RWPE2 (cell line): ENCODE measurements around the gene INTS7.

ENCODE experiments used
- ATAC-seq: fragments of 200-7000 bp; cut with Tn5 transposase; 3 replicates; pipeline ENCODE4 v1.9.1; 2021; ENCODE audit warnings: low read depth
- DNase-seq: peaks from one replicate; pipeline ENCODE4 v3.0.0-alpha.2; 2020; ENCODE audit warnings: low spot score
- H3K27ac ChIP-seq: fragments of 450-650 bp; 2 replicates; pipeline ENCODE4 v1.5.1; 2017; ENCODE audit warnings: mild to moderate bottlenecking; ENCODE audit not compliant: poor library complexity, severe bottlenecking
- H3K27me3 ChIP-seq: fragments of 250-450 bp; sonication (Bioruptor Pico); 2 replicates; pipeline ENCODE4 v1.5.1; 2021; ENCODE audit warnings: mild to moderate bottlenecking, moderate library complexity; ENCODE audit not compliant: insufficient read depth, poor library complexity, severe bottlenecking
- H3K36me3 ChIP-seq: fragments of 250-450 bp; sonication (Bioruptor Pico); 2 replicates; pipeline ENCODE4 v1.5.1; 2020; ENCODE audit warnings: low read depth, mild to moderate bottlenecking, moderate library complexity
- H3K4me1 ChIP-seq: fragments of 250-450 bp; sonication (Bioruptor Pico); 2 replicates; pipeline ENCODE4 v1.5.1; 2021; ENCODE audit warnings: mild to moderate bottlenecking, moderate library complexity; ENCODE audit not compliant: insufficient read depth, poor library complexity, severe bottlenecking
- H3K4me3 ChIP-seq: fragments of 250-450 bp; sonication (Bioruptor Pico); 2 replicates; pipeline ENCODE4 v1.5.1; 2021; ENCODE audit warnings: mild to moderate bottlenecking, moderate library complexity; ENCODE audit not compliant: severe bottlenecking
- H3K9me3 ChIP-seq: fragments of 250-450 bp; sonication (Bioruptor Pico); 2 replicates; pipeline ENCODE4 v1.5.1; 2021; ENCODE audit warnings: mild to moderate bottlenecking, moderate library complexity; ENCODE audit not compliant: severe bottlenecking
- TF ChIP-seq, protein P1 (sequence below): fragments of 450-650 bp; IDR thresholded peaks from one replicate; pipeline ENCODE4 v1.5.1; 2017; ENCODE audit warnings: mild to moderate bottlenecking, moderate library complexity; ENCODE audit not compliant: poor library complexity, severe bottlenecking

The INTS7 gene

DNA sequence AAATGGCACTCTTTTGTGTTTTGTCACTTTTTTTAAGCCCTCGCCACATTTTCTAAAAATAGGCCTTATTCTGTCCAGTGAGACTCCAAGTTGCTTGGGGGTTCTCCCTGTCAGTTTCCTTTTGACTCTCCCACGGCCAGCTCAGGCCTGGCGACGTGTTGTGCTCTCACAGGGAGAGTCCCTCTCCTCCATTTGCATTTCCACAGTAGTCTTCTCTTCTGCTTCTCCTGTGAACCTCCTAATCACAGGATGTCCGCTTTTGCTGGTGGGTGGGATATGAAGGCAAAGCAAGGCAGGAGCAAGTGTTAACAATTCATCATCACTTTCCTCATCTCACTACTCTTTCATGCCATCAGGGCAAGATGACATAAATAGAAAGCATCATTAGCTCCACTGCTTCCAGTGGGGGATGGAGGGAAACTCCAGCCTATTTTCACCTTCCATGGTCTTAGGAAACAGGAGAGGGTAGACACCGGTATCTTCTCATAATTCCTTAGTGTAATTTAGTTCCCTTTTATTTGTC, 99.8 kb downstream of the INTS7 start:
- no peak for DNase-seq
- no peaks in the 10 kb centered on the region for H3K4me1 ChIP-seq
- H3K27ac ChIP-seq, result no peak overlapping the region
- TF ChIP-seq, protein P1, sequence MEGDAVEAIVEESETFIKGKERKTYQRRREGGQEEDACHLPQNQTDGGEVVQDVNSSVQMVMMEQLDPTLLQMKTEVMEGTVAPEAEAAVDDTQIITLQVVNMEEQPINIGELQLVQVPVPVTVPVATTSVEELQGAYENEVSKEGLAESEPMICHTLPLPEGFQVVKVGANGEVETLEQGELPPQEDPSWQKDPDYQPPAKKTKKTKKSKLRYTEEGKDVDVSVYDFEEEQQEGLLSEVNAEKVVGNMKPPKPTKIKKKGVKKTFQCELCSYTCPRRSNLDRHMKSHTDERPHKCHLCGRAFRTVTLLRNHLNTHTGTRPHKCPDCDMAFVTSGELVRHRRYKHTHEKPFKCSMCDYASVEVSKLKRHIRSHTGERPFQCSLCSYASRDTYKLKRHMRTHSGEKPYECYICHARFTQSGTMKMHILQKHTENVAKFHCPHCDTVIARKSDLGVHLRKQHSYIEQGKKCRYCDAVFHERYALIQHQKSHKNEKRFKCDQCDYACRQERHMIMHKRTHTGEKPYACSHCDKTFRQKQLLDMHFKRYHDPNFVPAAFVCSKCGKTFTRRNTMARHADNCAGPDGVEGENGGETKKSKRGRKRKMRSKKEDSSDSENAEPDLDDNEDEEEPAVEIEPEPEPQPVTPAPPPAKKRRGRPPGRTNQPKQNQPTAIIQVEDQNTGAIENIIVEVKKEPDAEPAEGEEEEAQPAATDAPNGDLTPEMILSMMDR, result no peak
- no peak for ATAC-seq
- no peaks in the 10 kb centered on the region for H3K36me3 ChIP-seq
- H3K9me3 ChIP-seq, result no peaks in the 10 kb centered on the region
- no peak overlapping the region for H3K4me3 ChIP-seq
- H3K27me3 ChIP-seq, result no peaks in the 10 kb centered on the region

DNA sequence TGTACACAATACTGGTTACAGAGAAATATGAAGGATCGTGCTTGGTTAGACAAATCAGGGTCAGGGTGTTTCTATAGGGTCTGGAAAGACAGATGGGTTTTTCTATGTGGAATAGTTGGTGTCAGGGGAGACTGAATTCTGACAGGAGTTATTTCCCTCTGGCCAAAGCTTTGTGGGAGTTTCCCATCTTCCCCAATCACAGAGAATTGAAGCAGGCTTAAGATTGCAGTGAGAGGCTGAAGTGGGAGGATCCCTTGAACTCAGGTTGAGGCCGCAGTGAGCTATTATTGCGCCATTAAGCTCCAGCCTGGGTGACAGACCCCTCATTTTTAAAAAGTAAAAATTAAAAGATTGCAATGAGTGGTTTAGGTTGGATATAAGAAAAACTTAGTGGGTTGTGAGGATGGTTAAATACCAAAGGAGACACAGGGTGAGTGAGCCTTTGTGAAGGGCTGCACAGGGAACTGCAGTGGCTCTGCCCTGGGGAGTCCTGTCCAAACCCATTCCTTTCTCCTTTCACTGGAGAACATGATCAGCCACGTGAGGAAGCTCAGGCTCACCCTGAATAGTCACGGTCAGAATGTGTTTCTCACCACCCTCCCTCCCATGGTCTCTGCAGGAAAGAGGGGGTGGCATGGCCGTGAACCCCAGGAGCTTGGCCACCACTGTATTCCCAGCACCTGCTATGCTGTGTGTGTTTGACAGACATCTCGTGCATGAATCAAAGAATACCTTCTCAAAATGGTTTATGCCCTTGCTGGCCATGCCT, 101.2 kb downstream of the INTS7 start:
- ATAC-seq (no peak), DNase-seq (no peak)
- H3K36me3 ChIP-seq, result no peaks in the 10 kb centered on the region
- H3K27me3 ChIP-seq, result no peaks in the 10 kb centered on the region
- peaks cover 5% of the 10 kb centered on the region for H3K4me1 ChIP-seq
- no peak overlapping the region for H3K4me3 ChIP-seq
- no peaks in the 10 kb centered on the region for H3K9me3 ChIP-seq
- TF ChIP-seq, protein P1, result no peak
- no peak overlapping the region for H3K27ac ChIP-seq

DNA sequence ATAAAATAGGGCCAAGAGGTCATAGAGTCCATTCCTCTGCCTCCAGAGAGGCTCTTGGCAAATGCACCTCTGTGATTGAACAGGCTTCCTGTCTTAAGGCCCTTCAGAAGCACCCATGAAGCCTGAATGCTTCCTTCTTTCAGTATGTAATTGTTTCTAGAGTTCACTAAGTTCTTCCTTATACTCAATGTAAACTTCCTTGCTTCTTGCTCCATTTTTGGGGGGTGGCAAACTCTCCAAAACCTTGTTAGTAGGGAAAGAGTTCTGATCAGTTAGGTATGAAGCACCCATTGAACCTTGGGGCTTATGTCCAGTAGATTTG, 102.5 kb downstream of the INTS7 start:
- Histone ChIP-seq H3K9me3 (no peaks in the 10 kb centered on the region), H3K36me3 (no peaks in the 10 kb centered on the region), H3K4me1 (peaks cover 16% of the 10 kb centered on the region), H3K27me3 (no peaks in the 10 kb centered on the region), H3K4me3 (no peak overlapping the region), H3K27ac (no peak overlapping the region)
- DNase-seq (no peak), ATAC-seq (no peak)
- TF ChIP-seq, protein P1, result no peak

DNA sequence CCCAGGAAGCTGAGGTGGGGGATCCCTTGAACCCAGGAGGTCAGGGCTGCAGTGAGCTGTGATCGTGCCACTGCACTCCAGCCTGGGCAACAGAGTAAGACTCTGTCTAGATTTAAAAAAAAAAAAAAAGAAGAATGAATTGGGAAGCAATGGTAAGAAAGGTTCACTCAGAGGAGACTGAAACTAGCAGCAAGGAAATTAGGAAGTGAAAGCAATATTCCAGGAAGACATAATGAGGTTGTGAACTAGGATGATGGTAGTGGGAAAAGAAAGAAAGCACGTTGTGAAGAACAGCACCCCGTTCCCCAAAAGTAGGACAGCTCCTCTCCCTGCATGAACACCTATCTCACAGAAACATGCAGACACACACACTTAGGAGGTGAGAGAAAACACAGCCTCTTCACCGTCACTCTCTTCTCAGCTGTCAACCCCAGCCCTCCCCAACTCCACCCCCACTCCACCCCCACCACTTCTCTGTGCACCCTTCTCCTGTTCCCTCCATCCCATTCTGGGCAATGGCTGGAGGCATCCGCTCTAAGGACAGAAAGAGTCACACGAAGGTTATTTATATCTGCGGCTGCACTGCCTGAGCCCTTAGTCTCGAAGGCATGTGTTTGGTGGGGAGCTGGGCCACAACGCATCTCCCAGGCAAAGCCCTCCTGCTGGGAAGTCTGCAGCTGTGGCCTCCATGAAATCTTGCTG, 103.0 kb downstream of the INTS7 start:
- TF ChIP-seq, protein P1, result no peak
- Histone ChIP-seq H3K4me1 (peaks cover 19% of the 10 kb centered on the region), H3K27ac (no peak overlapping the region), H3K4me3 (no peak overlapping the region), H3K36me3 (no peaks in the 10 kb centered on the region), H3K27me3 (no peaks in the 10 kb centered on the region), H3K9me3 (no peaks in the 10 kb centered on the region)
- ATAC-seq, result no peak
- no peak for DNase-seq

DNA sequence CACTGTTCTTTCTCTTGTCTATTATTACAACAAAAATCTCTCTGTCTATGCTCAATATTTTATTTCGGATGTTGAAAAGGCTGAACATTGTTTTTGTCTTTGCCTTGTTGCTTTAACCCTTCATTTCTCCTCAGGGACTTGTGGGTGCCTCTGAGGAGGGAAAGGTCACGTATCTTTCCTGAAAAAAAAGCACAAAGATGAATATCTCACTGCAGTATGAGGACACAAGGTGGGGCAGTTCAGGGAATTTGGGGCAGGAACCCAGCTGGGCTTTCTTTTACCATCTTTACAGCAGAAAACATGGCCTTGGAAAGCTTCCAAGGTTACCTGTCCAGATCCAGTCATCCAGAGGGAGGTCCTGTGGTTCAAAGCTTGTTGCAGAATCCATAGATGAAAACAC, 105.7 kb downstream of the INTS7 start:
- DNase-seq (no peak), ATAC-seq (no peak)
- Histone ChIP-seq H3K4me3 (no peak overlapping the region), H3K9me3 (no peaks in the 10 kb centered on the region), H3K27ac (peak overlapping the region; percentile 35), H3K4me1 (peaks cover 19% of the 10 kb centered on the region), H3K36me3 (no peaks in the 10 kb centered on the region), H3K27me3 (no peaks in the 10 kb centered on the region)
- TF ChIP-seq, protein P1, result no peak
